Dedifferentiated amniotic fluid mesenchymal stem cell (primary cell): ENCODE data around the gene RNU5D-1.
"Not testable (repeated sequence)": the region's sequence is repeated elsewhere in the genome, so short reads cannot be mapped to it uniquely, and the experiment has no call there.

Experiments
- DNase-seq: peaks from one replicate; pipeline ENCODE4 v3.0.0-alpha.2; 2016; ENCODE audit errors: extremely low spot score

RNU5D-1 gene

GRCh38 chr1:44700573-44700972, 30.4 kb downstream of the RNU5D-1 start:
- peak; percentile 34 for DNase-seq

- DNase-seq: not testable (repeated sequence)
These were observed 31.6 kb downstream of the RNU5D-1 start for GRCh38 chr1:44699375-44699774.

- no peak for DNase-seq
These were observed 32.8 kb downstream of the RNU5D-1 start for GRCh38 chr1:44698138-44698537.

GRCh38 chr1:44696789-44697345, 34.1 kb downstream of the RNU5D-1 start:
- DNase-seq: no peak

- no peak for DNase-seq
These were observed 34.9 kb downstream of the RNU5D-1 start for GRCh38 chr1:44696101-44696500.

GRCh38 chr1:44695671-44696070, 35.3 kb downstream of the RNU5D-1 start:
- DNase-seq: no peak

GRCh38 chr1:44694863-44695478, 36.0 kb downstream of the RNU5D-1 start:
- DNase-seq: no peak

GRCh38 chr1:44693900-44694299, 37.1 kb downstream of the RNU5D-1 start:
- no peak for DNase-seq

- DNase-seq: no peak
These were observed 37.8 kb downstream of the RNU5D-1 start for GRCh38 chr1:44693159-44693558.

GRCh38 chr1:44689447-44689765, 41.6 kb downstream of the RNU5D-1 start:
- no peak for DNase-seq

GRCh38 chr1:44688760-44689446, 42.1 kb downstream of the RNU5D-1 start:
- DNase-seq: no peak

GRCh38 chr1:44685881-44686280, 45.1 kb downstream of the RNU5D-1 start:
- no peak for DNase-seq

- DNase-seq: no peak
These were observed 45.8 kb downstream of the RNU5D-1 start for GRCh38 chr1:44685218-44685617.

GRCh38 chr1:44684525-44684924, 46.4 kb downstream of the RNU5D-1 start:
- no peak for DNase-seq

GRCh38 chr1:44682883-44683265, 48.1 kb downstream of the RNU5D-1 start:
- DNase-seq: no peak

GRCh38 chr1:44681905-44682882, 48.8 kb downstream of the RNU5D-1 start:
- DNase-seq: no peak
